ENCODE measurements around the gene ITGB5. TPM values are rescaled to one million over a fixed set of nuclear protein-coding genes. Genes with fewer than 3 reads are reported as not detected.
A peak's percentile ranks its signal among the peaks of the same experiment; 100 is the strongest.

The ITGB5 gene
- total RNA-seq, 1 experiment from 2014 or later: 116 TPM

- intact Hi-C loops (cut with micrococcal nuclease; ENCODE audit: unreplicated experiment): loop anchor here (5.0 kb wide), 1 partner anchor 123 kb away; no protein-coding TSS in a partner anchor
- TF ChIP-seq EZH2 (IDR thresholded peaks at IDR 0.05; ENCODE audit: borderline replicate concordance, low read depth, low read length, poor library complexity, severe bottlenecking) (no peak), CTCF (conservative IDR thresholded peaks at IDR 0.05; ENCODE audit: low read depth, low read length) (no peak)
- Histone ChIP-seq H3K27ac (ENCODE audit: low read depth, low read length, poor library complexity, severe bottlenecking) (peak overlapping the region; percentile 88), H3K27me3 (replicated peaks; ENCODE audit: insufficient read depth, low read depth, low read length, poor library complexity) (no peaks in the 10 kb centered on the region), H3K4me1 (ENCODE audit: insufficient read depth, low read length, poor library complexity, severe bottlenecking) (peaks cover 38% of the 10 kb centered on the region), H3K36me3 (ENCODE audit: insufficient read depth, low read length, poor library complexity, severe bottlenecking) (no peaks in the 10 kb centered on the region), H3K9me3 (ENCODE audit: low read depth, low read length, poor library complexity, severe bottlenecking) (no peaks in the 10 kb centered on the region), H3K4me3 (ENCODE audit: low read depth, low read length, poor library complexity, severe bottlenecking) (peak overlapping the region; percentile 85)
- peak; percentile 86 for DNase-seq (ENCODE audit: low spot score)
- BruUV-seq (replicated peaks): TSS peak; percentile 38
- POLR2A ChIA-PET (ENCODE audit: low non-redundant PET): interaction anchor here (0.7 kb wide), 1 partner anchor 75 kb away, joined by 5 read pairs; no protein-coding TSS in a partner anchor
- CTCF ChIA-PET: interaction anchor here (0.7 kb wide), 1 partner anchor 419 kb away, joined by 3 read pairs; no protein-coding TSS in a partner anchor
These were observed 1.5 kb downstream of the ITGB5 start for GRCh38 chr3:124885466-124886167.

DNA sequence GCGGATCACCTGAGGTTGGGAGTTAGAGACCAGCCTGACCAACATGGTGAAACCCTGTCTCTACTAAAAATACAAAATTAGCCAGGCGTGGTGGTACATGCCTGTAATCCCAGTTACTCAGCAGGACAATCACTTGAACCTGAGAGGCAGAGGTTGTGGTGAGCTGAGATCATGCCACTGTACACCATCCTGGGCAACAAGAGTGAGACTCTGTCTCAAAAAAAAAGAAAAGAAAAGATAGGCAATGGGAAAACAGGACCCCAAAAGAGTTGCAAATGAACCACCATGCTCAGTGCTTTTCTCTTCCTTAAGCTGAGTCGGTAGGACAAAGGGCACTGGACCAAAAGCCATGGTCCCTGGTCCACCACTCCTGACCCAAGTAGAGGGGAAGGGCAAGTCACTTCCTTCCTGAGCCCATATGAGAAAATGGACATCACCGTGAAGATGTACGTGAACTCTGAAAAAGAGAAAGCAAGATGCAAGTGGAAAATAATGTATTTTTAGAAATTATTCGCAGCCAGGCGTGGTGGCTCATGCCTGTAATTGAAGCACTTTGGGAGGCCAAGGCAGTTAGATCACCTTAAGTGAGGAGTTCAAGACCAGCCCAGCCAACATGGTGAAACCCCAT lies 2.6 kb downstream of the ITGB5 start:
- ChIA-PET POLR2A (ENCODE audit: low non-redundant PET) (no interaction called here), CTCF (no interaction called here)
- H3K27ac ChIP-seq (ENCODE audit: low read depth, low read length, poor library complexity, severe bottlenecking): peak overlapping the region; percentile 79
- no peak for DNase-seq (ENCODE audit: low spot score)
- H3K36me3 ChIP-seq (ENCODE audit: insufficient read depth, low read length, poor library complexity, severe bottlenecking): no peaks in the 10 kb centered on the region
- TF ChIP-seq EZH2 (IDR thresholded peaks at IDR 0.05; ENCODE audit: borderline replicate concordance, low read depth, low read length, poor library complexity, severe bottlenecking) (no peak), CTCF (conservative IDR thresholded peaks at IDR 0.05; ENCODE audit: low read depth, low read length) (no peak)
- intact Hi-C loops (cut with micrococcal nuclease; ENCODE audit: unreplicated experiment): loop anchor here (5.0 kb wide), 1 partner anchor 122 kb away; no protein-coding TSS in a partner anchor
- BruUV-seq (replicated peaks): no TSS peak
- no peaks in the 10 kb centered on the region for H3K27me3 ChIP-seq (replicated peaks; ENCODE audit: insufficient read depth, low read depth, low read length, poor library complexity)
- H3K4me1 ChIP-seq (ENCODE audit: insufficient read depth, low read length, poor library complexity, severe bottlenecking): peaks cover 47% of the 10 kb centered on the region
- H3K4me3 ChIP-seq (ENCODE audit: low read depth, low read length, poor library complexity, severe bottlenecking): no peak overlapping the region
- no peaks in the 10 kb centered on the region for H3K9me3 ChIP-seq (ENCODE audit: low read depth, low read length, poor library complexity, severe bottlenecking)

GRCh38 chr3:124883766-124884473 lies 3.2 kb downstream of the ITGB5 start:
- no peak for TF ChIP-seq CTCF (conservative IDR thresholded peaks at IDR 0.05; ENCODE audit: low read depth, low read length)
- TF ChIP-seq EZH2 (IDR thresholded peaks at IDR 0.05; ENCODE audit: borderline replicate concordance, low read depth, low read length, poor library complexity, severe bottlenecking): no peak
- no peaks in the 10 kb centered on the region for H3K36me3 ChIP-seq (ENCODE audit: insufficient read depth, low read length, poor library complexity, severe bottlenecking)
- H3K27ac ChIP-seq (ENCODE audit: low read depth, low read length, poor library complexity, severe bottlenecking): peak overlapping the region; percentile 79
- ChIA-PET CTCF (no interaction called here), POLR2A (ENCODE audit: low non-redundant PET) (no interaction called here)
- no peaks in the 10 kb centered on the region for H3K9me3 ChIP-seq (ENCODE audit: low read depth, low read length, poor library complexity, severe bottlenecking)
- BruUV-seq (replicated peaks): no TSS peak
- no peak for DNase-seq (ENCODE audit: low spot score)
- no peak overlapping the region for H3K4me3 ChIP-seq (ENCODE audit: low read depth, low read length, poor library complexity, severe bottlenecking)
- H3K4me1 ChIP-seq (ENCODE audit: insufficient read depth, low read length, poor library complexity, severe bottlenecking): peaks cover 54% of the 10 kb centered on the region
- intact Hi-C loops (cut with micrococcal nuclease; ENCODE audit: unreplicated experiment): no loop called here
- H3K27me3 ChIP-seq (replicated peaks; ENCODE audit: insufficient read depth, low read depth, low read length, poor library complexity): no peaks in the 10 kb centered on the region
